ENCODE data around the gene RTN1. TPM values are rescaled to one million over a fixed set of nuclear protein-coding genes. Genes with fewer than 3 reads are reported as not detected.

The RTN1 gene
- total RNA-seq = 0.93 and 1.1 TPM in 2 replicates

DNA sequence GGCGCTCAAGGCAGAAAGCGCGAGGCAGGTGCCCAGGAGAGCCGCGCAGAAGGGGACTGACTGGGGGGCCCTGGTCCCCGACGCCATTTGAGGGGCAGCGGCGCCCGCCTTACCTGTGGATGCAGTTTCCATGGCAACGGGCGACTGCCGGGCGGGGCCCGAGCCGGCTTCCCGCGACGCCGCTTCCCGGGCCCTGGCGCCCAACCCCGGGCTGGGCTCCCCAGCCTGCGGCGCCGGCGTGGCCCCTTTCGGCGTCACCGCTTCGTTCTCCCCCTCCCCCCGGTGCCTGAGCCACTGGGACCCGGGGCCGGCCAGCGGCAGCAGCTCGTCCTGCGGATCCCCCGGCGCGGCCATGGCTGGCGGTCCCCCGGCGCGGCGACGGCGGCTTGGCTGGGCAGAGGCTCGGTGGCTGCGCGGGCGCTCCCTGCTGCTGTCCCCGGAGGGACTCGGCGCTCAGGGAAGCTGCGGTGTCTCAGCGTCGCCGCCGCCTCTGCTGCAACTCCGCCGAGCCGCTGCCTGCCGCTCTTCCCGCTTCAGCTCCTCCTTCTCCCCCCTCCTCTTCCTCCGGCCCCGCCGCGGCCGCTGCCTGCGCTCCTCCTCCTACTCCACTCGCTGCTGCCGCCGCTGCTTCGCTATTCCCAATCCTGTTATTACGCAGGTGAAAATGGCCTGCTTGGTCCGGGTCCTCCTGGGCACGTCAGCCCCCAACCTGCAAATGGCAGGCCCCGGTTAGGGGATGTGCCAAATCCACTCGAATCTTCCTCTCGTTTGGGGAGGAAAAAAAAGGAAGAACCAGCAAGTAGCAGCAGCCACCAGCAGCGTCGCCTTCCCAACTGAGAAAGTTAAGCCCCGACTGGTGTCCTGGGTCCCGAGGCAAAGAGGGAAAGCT lies at the start of gene RTN1:
Gene RTN1, minus strand, starts transcription at position 500 of the 889 bp plus-strand sequence. Its CDS starts 146 bp downstream, at position 354.

DNA sequence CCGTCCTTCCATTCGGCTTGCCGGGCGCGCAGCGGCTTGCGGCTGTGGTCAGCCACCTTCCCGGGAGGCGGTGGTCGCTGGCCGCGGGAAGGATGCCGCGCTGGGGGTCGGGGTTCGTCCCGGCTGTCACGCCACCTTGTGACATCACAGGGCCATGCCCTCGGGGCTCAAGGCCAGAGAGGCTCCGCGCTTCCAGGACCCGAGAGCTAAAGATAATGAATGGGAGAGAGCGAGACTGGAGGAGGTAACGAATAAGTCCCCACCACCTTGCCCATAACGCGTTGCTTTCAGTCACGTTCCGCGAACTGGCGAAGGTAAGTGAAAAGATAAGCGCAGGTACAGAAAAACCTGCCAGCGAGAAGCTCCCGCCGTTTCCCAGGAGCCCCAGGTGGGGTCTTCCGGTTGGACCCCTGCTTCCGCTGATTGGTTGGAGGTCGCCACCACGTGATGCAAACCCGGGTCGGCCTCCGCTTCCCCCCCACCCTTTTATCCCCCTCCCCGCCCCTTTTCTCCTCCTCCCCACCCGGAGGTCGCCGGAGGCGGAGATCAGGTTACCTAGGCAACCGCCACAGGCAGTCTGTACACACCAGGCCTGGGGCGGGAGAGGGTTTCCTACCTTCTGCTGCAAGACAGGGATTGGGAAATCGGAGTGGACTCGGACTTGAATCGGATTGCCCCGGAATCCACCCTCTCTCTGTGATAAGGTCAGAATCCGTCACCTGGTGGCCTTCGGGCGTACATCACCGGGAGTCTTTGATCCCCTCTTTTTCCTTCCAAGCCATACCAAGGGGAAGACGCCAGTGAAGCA lies 49.2 kb upstream of the RTN1 start, which contains the start of gene LRRC9:
Gene LRRC9, plus strand, starts transcription at position 575 of the 808 bp plus-strand sequence.

GRCh38 chr14:59576332-59577294 lies 294.0 kb downstream of the RTN1 start, which contains the start of gene CCDC175:
TSS of gene CCDC175 (minus strand) at chr14:59576812. CDS start at chr14:59576775, 37 bp downstream.

Small RNAs within 50 kb of the gene (small RNA-seq; reads per million reads assigned to genes)
- gene MIR5586 = not detected

Other genes with a start within 250 kb of the RTN1 start
- not detected in 2 replicates for gene LRRC9, start 49.4 kb upstream of the RTN1 start, total RNA-seq
- 90.8 and 117 TPM in 2 replicates for gene PCNX4, start 221.1 kb upstream of the RTN1 start, total RNA-seq